Endodermal cell (in vitro differentiated cells): ENCODE results near the gene ST3GAL4. TPM values are rescaled to one million over a fixed set of nuclear protein-coding genes. Genes with fewer than 3 reads are reported as not detected.

Experiments used
- DNase-seq: peaks from one replicate; pipeline ENCODE4 v3.0.0-alpha.2; 2017
- H3K27ac ChIP-seq: 2 replicates; pipeline ENCODE4 v1.5.1; 2013; ENCODE audit warnings: mild to moderate bottlenecking, low read depth, low read length, moderate library complexity
- H3K27me3 ChIP-seq: 2 replicates; pipeline ENCODE4 v1.6.1; 2013; ENCODE audit warnings: mild to moderate bottlenecking, low read length, moderate library complexity; ENCODE audit not compliant: insufficient read depth, control insufficient read depth, poor library complexity, severe bottlenecking
- H3K36me3 ChIP-seq: 2 replicates; pipeline ENCODE4 v1.7.0; 2013; ENCODE audit warnings: mild to moderate bottlenecking, low read length, moderate library complexity; ENCODE audit not compliant: control insufficient read depth, insufficient read depth
- H3K4me1 ChIP-seq: one replicate; pipeline ENCODE4 v1.7.0; 2013; ENCODE audit warnings: low read length; ENCODE audit not compliant: control insufficient read depth, insufficient read depth
- H3K4me3 ChIP-seq: 2 replicates; pipeline ENCODE4 v1.5.1; 2013; ENCODE audit warnings: mild to moderate bottlenecking, low read length, moderate library complexity
- H3K9ac ChIP-seq: 2 replicates; pipeline ENCODE4 v1.6.1; 2013; ENCODE audit warnings: mild to moderate bottlenecking, low read length, moderate library complexity; ENCODE audit not compliant: poor library complexity, severe bottlenecking; ENCODE audit errors: extremely low read depth
- H3K9me3 ChIP-seq: 2 replicates; pipeline ENCODE4 v1.6.1; 2013; ENCODE audit warnings: mild to moderate bottlenecking, low read length, moderate library complexity; ENCODE audit not compliant: control insufficient read depth
- H3K27ac Mint-ChIP-seq: 2 replicates; pipeline ENCODE4 v1.8.0; 2020; ENCODE audit warnings: mixed read lengths
- H3K27me3 Mint-ChIP-seq: 2 replicates; pipeline ENCODE4 v1.8.0; 2021; ENCODE audit warnings: mild to moderate bottlenecking, mixed read lengths; ENCODE audit not compliant: insufficient read depth
- H3K36me3 Mint-ChIP-seq: 2 replicates; pipeline ENCODE4 v1.8.0; 2020; ENCODE audit warnings: low read depth, mixed read lengths
- H3K4me1 Mint-ChIP-seq: 2 replicates; pipeline ENCODE4 v1.8.0; 2020; ENCODE audit warnings: mixed read lengths
- H3K4me3 Mint-ChIP-seq: 2 replicates; pipeline ENCODE4 v1.8.0; 2020; ENCODE audit warnings: mild to moderate bottlenecking, moderate library complexity, mixed read lengths
- H3K9me3 Mint-ChIP-seq: 2 replicates; pipeline ENCODE4 v1.8.0; 2020; ENCODE audit warnings: mild to moderate bottlenecking, mixed read lengths
- WGBS, 2 experiments: methylation state at CpG; one replicate each; pipeline versions ENCODE4 v1.1.5 to v1.1.7; 2013; ENCODE audit warnings: missing lambda C conversion rate in 2 of 2, mixed read lengths in 1 of 2; ENCODE audit not compliant: insufficient coverage in 1 of 2, insufficient read length in 1 of 2; 5-methylcytosine and 5-hydroxymethylcytosine counted together
- total RNA-seq, 2 donors: library from RNA; stranded (reverse); fragmentation: NEBNext Ultra II Directional in 1 of 2; extraction: Animal tissue kit (Norgen Biotek cat#: 25700) in 1 of 2; gene quantifications; 2 replicates in 1 of 2; 3 replicates in 1 of 2; pipeline ENCODE4 v1.2.1, GENCODE V29; 2021
- TF ChIP-seq, protein P1 (sequence below): fragments of 200-600 bp; sonication (generic); conservative IDR thresholded peaks from 2 replicates; pipeline ENCODE4 v1.5.0; 2021; ENCODE audit warnings: antibody characterized with exemption, mild to moderate bottlenecking

The ST3GAL4 gene
- total RNA-seq, 2 donors from 2014 or later = 16.5 to 21.5 TPM

DNA sequence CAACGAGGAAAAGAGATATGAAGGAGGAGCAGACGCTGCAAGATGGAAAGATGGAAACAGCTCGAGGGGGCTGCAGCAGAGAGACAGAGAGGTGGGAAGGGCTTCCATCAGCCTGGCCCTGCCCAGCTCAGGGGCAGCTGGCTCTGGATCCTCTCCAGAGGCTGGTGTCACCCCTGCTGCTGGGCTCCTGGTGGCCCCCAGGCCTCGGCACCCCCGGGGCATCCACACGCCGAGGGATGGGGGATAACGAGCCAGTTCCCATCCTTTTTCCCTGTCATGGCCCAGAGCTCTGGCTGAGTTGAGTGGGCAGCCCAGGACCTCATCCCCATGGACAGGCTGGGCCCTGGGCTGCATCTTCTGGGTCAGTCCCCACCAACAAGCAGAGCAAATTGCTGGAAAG lies 102.3 kb downstream of the ST3GAL4 start:
- Mint-ChIP-seq H3K27ac (no peak overlapping the region), H3K27me3 (peaks cover 2% of the 10 kb centered on the region), H3K36me3 (no peaks in the 10 kb centered on the region), H3K4me1 (peaks cover 7% of the 10 kb centered on the region), H3K9me3 (no peaks in the 10 kb centered on the region), H3K4me3 (no peak overlapping the region)
- H3K36me3 ChIP-seq = no peaks in the 10 kb centered on the region
- 93 to 94% methylated on average over 2 to 8 of the region's 8 CpGs for WGBS, 2 experiments
- TF ChIP-seq, protein P1, sequence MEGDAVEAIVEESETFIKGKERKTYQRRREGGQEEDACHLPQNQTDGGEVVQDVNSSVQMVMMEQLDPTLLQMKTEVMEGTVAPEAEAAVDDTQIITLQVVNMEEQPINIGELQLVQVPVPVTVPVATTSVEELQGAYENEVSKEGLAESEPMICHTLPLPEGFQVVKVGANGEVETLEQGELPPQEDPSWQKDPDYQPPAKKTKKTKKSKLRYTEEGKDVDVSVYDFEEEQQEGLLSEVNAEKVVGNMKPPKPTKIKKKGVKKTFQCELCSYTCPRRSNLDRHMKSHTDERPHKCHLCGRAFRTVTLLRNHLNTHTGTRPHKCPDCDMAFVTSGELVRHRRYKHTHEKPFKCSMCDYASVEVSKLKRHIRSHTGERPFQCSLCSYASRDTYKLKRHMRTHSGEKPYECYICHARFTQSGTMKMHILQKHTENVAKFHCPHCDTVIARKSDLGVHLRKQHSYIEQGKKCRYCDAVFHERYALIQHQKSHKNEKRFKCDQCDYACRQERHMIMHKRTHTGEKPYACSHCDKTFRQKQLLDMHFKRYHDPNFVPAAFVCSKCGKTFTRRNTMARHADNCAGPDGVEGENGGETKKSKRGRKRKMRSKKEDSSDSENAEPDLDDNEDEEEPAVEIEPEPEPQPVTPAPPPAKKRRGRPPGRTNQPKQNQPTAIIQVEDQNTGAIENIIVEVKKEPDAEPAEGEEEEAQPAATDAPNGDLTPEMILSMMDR = no peak
- no peak overlapping the region for H3K9ac ChIP-seq
- no peak for DNase-seq
- H3K4me3 ChIP-seq = no peak overlapping the region
- H3K9me3 ChIP-seq = no peaks in the 10 kb centered on the region
- H3K4me1 ChIP-seq = peaks cover 8% of the 10 kb centered on the region
- no peak overlapping the region for H3K27ac ChIP-seq
- peaks cover 8% of the 10 kb centered on the region for H3K27me3 ChIP-seq

DNA sequence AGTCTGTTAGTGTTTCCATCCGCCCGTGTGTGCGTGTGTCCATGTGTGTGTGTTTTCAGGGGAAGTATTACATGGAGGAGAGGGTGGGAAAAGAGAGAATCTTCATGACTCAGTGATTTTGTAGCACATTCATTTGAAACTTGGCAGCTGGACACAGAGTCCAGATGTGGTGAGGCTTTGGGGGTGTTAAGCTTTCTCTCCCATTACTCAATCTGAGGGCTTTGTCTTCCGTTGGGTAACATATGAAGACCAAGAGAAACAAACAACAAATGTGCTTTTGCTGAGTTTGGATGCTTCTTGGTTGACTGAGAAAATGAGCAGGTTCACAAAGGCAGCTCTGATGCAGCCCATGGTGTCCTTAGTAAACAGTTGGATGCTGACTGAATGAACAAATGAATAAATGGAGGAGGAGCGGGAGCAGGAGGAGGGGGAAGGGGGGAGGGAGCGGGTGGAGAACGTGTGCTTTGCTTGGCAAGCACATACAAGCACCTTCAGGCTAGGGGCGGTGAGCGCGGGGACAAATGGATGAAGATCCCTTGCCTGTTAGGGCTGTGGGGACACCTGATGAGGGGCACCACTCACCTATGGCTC lies 104.3 kb downstream of the ST3GAL4 start:
- no peak overlapping the region for H3K27ac ChIP-seq
- peaks cover 4% of the 10 kb centered on the region for H3K9me3 ChIP-seq
- no peak for DNase-seq
- H3K36me3 ChIP-seq = no peaks in the 10 kb centered on the region
- peaks cover 8% of the 10 kb centered on the region for H3K27me3 ChIP-seq
- 79 to 84% methylated on average over 6 to 10 of the region's 10 CpGs for WGBS, 2 experiments
- Mint-ChIP-seq H3K4me1 (peaks cover 2% of the 10 kb centered on the region), H3K27me3 (peaks cover 2% of the 10 kb centered on the region), H3K4me3 (no peak overlapping the region), H3K9me3 (no peaks in the 10 kb centered on the region), H3K27ac (no peak overlapping the region), H3K36me3 (no peaks in the 10 kb centered on the region)
- TF ChIP-seq, protein P1 = no peak
- no peak overlapping the region for H3K9ac ChIP-seq
- H3K4me1 ChIP-seq = no peaks in the 10 kb centered on the region
- no peak overlapping the region for H3K4me3 ChIP-seq

DNA sequence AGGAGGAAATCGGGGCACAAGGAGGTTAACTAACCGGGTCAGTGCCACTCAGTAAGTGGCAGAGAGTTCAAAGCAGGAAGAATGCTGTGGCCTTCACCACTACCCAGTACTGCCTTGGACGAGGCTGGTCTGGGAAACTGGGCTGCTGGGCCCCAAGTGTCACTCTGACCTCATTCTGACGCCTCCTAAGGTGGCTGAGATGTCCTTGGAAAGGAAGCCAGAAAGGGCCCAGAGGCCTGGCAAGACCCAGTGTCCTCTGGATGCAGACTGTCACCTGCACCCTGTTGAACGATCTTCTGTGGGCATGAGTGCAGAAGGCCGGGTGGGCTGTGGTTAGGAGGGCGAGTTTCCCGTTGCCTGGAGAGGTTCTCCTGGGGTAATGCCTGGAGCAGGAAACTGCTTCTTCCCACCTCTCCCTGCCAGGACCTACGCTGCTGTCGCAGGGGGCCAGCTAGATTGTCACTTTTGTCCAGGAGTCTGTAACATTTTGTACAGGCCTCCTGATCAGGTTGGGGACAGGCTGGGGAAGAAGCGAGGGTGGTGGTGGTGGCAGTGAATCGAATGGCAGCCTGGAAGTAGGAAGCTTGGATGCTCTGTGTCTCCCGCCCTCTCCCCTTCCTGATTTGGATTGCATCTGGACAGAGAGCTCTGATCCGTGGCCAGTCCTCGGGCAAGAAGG lies 105.1 kb downstream of the ST3GAL4 start:
- no peak overlapping the region for H3K27ac ChIP-seq
- peaks cover 2% of the 10 kb centered on the region for H3K4me1 Mint-ChIP-seq
- no peak overlapping the region for H3K27ac Mint-ChIP-seq
- TF ChIP-seq, protein P1 = no peak
- H3K9me3 Mint-ChIP-seq = no peaks in the 10 kb centered on the region
- peaks cover 7% of the 10 kb centered on the region for H3K27me3 Mint-ChIP-seq
- H3K4me3 Mint-ChIP-seq = no peak overlapping the region
- H3K4me1 ChIP-seq = no peaks in the 10 kb centered on the region
- no peaks in the 10 kb centered on the region for H3K36me3 ChIP-seq
- H3K27me3 ChIP-seq = peaks cover 8% of the 10 kb centered on the region
- H3K36me3 Mint-ChIP-seq = no peaks in the 10 kb centered on the region
- H3K4me3 ChIP-seq = no peak overlapping the region
- WGBS, 2 experiments = 90 to 97% methylated on average over 11 to 15 of the region's 15 CpGs
- peaks cover 5% of the 10 kb centered on the region for H3K9me3 ChIP-seq
- no peak for DNase-seq
- H3K9ac ChIP-seq = no peak overlapping the region
